ENCODE results near the gene AGAP1. TPM values are rescaled to one million over a fixed set of nuclear protein-coding genes. Genes with fewer than 3 reads are reported as not detected.

AGAP1 gene
- total and polyA plus RNA-seq, 8 donors = 5.0 to 27.6 (median 17.4) TPM

- Histone ChIP-seq H3K27me3 (no peaks in the 10 kb centered on the region), H3K4me1 (peaks cover 5 to 14% (median 8%) of the 10 kb centered on the region in 3 donors), H3K27ac (no peak overlapping the region), H3K4me3 (no peak overlapping the region), H3K36me3 (no peaks in the 10 kb centered on the region), H3K9me3 (no peaks in the 10 kb centered on the region)
- no peak for TF ChIP-seq CTCF (IDR thresholded peaks at IDR 0.05)
- no peak for DNase-seq
- FAIRE-seq = no peak
- no peak for ATAC-seq
- intact Hi-C loops (cut with DNase I) = no loop called here
- WGBS, 2 donors = 95 to 98% methylated on average over 4 of the region's 4 CpGs
These were observed 232.0 kb downstream of the AGAP1 start for GRCh38 chr2:235725841-235726240.

GRCh38 chr2:235726554-235726953 is 232.7 kb downstream of the AGAP1 start:
- no peaks in the 10 kb centered on the region for H3K9me3 ChIP-seq
- H3K36me3 ChIP-seq = no peaks in the 10 kb centered on the region
- intact Hi-C loops (cut with DNase I) = no loop called here
- H3K4me3 ChIP-seq = no peak overlapping the region
- WGBS, 2 donors = 89 to 90% methylated on average over 5 of the region's 5 CpGs
- DNase-seq (no peak), ATAC-seq (no peak), FAIRE-seq (no peak)
- H3K4me1 ChIP-seq = peaks cover 5 to 14% (median 8%) of the 10 kb centered on the region in 3 donors
- H3K27me3 ChIP-seq = no peaks in the 10 kb centered on the region
- H3K27ac ChIP-seq = no peak overlapping the region
- TF ChIP-seq CTCF (IDR thresholded peaks at IDR 0.05) = no peak

GRCh38 chr2:235727174-235727573 is 233.3 kb downstream of the AGAP1 start:
- Histone ChIP-seq H3K27ac (no peak overlapping the region), H3K4me3 (no peak overlapping the region), H3K36me3 (no peaks in the 10 kb centered on the region), H3K9me3 (no peaks in the 10 kb centered on the region), H3K4me1 (peaks cover 5 to 14% (median 8%) of the 10 kb centered on the region in 3 donors), H3K27me3 (no peaks in the 10 kb centered on the region)
- DNase-seq (no peak), FAIRE-seq (no peak), ATAC-seq (no peak)
- intact Hi-C loops (cut with DNase I) = no loop called here
- TF ChIP-seq CTCF (IDR thresholded peaks at IDR 0.05) = no peak
- WGBS, 2 donors = 86 to 91% methylated on average over 5 of the region's 5 CpGs

- Histone ChIP-seq H3K27me3 (no peaks in the 10 kb centered on the region), H3K36me3 (no peaks in the 10 kb centered on the region), H3K9me3 (no peaks in the 10 kb centered on the region), H3K4me3 (no peak overlapping the region), H3K27ac (no peak overlapping the region), H3K4me1 (peaks cover 5 to 14% (median 8%) of the 10 kb centered on the region in 3 donors)
- TF ChIP-seq CTCF (IDR thresholded peaks at IDR 0.05) = no peak
- ATAC-seq = no peak
- no peak for DNase-seq
- intact Hi-C loops (cut with DNase I) = no loop called here
- FAIRE-seq = no peak
- 92 to 95% methylated on average over 17 of the region's 17 CpGs for WGBS, 2 donors
These were observed 234.3 kb downstream of the AGAP1 start for GRCh38 chr2:235727891-235728799.
